HG02885 (cell line): ENCODE measurements around the gene OR9A2.

ENCODE experiments used
- ATAC-seq: cut with Tn5 transposase; IDR thresholded peaks from one replicate; pipeline ENCODE4 v1.9.1; 2021; ENCODE audit warnings: mild to moderate bottlenecking; ENCODE audit not compliant: unreplicated experiment, poor library complexity

OR9A2 gene

GRCh38 chr7:143027032-143027431 lies at the start of gene OR9A2:
TSS of gene OR9A2 (minus strand) at chr7:143027132. CDS start at chr7:143027132, 0 bp downstream.
- ATAC-seq: no peak

GRCh38 chr7:143074141-143074540 lies 47.2 kb upstream of the OR9A2 start:
- no peak for ATAC-seq

DNA sequence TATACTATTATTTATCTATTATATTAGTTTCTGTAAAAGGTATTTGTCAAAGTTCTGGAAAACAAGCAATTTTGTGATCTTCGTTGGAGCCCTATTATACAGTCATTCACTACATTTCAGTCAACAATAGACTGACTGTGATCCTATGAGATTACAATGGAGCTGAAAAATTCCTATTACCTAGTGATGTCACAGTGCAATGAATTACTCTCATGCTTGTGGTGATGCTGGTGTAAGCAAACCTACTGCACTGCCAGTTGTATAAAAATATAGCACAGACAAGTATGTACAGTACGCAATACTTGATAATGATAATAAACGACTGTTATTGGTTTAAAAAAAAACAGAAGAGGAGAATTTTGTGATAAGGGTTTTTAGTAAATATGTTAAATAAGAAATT lies 46.6 kb upstream of the OR9A2 start:
- no peak for ATAC-seq

GRCh38 chr7:143069912-143070500 lies 43.1 kb upstream of the OR9A2 start:
- ATAC-seq: no peak

DNA sequence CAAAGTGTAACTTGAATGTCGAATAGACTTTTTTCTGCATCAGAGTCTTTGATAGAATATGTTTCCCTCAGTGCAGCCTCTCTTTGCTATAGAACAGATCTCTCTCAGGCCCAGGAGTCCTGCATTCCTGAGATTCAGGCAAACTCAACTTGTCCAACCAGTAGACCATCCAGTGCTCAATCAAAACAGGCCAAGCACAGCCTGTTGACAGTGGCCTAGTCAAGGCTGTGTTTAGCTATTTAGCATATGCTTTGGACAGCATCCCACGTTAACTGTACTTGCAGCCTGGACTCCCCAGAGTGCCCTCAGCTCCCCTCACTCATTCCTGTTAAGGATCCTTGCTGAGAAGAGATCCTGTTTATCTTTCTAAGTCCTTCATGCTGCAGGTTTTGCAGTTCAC lies 41.5 kb upstream of the OR9A2 start:
- no peak for ATAC-seq

GRCh38 chr7:143063741-143064140 lies 36.8 kb upstream of the OR9A2 start:
- ATAC-seq: no peak

- no peak for ATAC-seq
Observed at GRCh38 chr7:143055754-143056153, 28.8 kb upstream of the OR9A2 start.

- no peak for ATAC-seq
Observed at GRCh38 chr7:143054621-143055020, 27.7 kb upstream of the OR9A2 start.

DNA sequence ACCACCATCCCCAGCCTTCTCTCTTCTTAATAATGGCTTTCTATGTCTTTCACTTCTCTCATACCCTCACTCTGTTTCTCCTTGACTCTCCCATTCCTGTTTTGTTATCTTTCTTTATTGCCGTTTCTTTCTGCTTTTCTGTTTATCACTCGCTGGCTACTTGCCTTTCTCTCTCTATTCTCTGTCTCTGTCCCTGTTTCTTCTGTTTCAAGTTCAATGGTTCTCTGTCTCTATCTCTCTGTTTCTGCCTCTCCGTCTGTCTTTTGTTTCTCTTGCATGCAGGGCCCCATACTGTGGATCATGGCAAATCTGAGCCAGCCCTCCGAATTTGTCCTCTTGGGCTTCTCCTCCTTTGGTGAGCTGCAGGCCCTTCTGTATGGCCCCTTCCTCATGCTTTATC lies 25.1 kb upstream of the OR9A2 start, which contains the start of gene OR6V1:
OR6V1 (plus strand) TSS at position 301 of the 400 bp plus-strand sequence; CDS start at position 301, 0 bp downstream.
- ATAC-seq: no peak

DNA sequence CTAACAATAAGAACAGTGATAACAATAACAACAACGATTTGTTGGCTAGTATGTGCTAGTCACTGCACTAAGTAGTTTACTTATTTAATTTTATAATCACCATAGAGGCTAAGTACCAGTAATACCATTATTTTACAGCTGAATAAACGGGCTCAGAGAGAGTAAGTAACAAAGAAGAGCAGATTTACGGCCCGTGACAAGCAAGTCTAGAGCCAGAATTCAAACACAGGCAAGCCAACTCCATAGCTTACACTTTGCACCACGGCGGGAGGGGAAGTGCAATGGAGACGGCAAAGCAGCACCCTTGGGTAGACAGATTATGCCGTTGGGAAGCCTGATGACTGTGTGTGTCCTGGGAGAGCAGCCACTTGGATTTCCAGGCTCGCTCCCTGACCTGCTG lies 24.0 kb upstream of the OR9A2 start:
- ATAC-seq: no peak

DNA sequence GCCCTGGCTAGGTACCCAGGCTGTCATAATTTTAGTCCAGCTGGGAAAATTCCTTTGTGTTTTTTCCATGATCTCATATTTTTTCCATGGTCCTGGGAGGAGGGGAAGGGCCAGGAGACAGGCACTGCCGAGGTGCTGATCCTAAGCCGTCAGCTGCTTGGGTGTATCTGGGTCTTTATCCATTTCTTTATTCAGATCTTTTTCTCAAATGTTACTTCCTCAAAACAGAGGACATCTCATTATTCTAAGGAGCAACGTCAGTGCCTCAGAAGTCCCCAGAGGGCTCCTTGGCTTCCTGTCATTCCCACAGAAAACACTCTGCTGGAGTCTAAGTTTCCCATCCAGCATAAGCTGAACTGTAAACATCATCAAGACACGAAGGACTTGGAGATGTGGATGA lies 22.4 kb upstream of the OR9A2 start:
- no peak for ATAC-seq

GRCh38 chr7:143048827-143049226 lies 21.9 kb upstream of the OR9A2 start:
- no peak for ATAC-seq

- no peak for ATAC-seq
Observed at GRCh38 chr7:143047326-143047725, 20.4 kb upstream of the OR9A2 start.

- ATAC-seq: no peak
Observed at GRCh38 chr7:143046426-143046851, 19.5 kb upstream of the OR9A2 start.

- peak; percentile 50 for ATAC-seq
Observed at GRCh38 chr7:143043391-143043790, 16.5 kb upstream of the OR9A2 start.

GRCh38 chr7:143042790-143043271 lies 15.9 kb upstream of the OR9A2 start:
- no peak for ATAC-seq

- no peak for ATAC-seq
Observed at GRCh38 chr7:143042159-143042789, 15.3 kb upstream of the OR9A2 start.

DNA sequence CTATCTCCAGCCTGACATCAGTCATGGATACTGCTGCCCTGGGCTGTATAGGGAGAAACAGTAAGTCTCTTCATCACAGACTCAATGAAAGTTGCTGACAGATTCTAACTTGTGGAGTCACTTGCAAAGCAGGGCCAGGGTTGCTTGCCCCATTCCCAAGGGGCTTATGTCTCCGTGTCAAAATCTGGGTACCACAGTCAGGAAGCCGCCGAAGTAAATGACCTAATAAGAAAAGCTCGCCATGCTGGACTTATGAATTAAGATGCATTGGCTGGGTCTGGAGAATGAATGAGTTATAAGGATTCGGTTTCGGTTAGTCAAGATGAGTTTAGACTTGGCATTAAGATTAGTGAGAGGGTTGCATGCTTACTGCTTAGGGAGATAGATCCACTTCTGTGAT lies 14.4 kb upstream of the OR9A2 start:
- ATAC-seq: no peak

- ATAC-seq: no peak
Observed at GRCh38 chr7:143040209-143040715, 13.3 kb upstream of the OR9A2 start.

GRCh38 chr7:143038635-143039034 lies 11.7 kb upstream of the OR9A2 start:
- ATAC-seq: no peak

DNA sequence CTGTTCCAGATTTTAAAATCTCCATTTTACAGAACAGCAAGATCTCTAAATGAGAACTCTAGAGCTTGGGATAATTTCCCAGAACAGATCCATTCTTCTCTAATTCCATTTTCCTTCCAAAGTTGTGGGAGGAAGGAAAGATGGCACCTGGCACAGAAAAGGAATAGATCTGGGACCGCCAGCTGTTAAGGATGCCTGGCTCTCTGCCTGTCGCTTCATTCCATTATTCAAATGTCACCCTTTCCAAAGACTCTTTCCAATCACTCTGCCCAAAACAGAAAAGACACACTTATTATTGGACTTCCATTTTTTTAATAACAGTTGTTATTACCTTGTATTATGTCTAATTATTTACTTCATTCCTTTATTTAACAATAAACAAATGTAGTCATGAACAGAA lies 751 bp upstream of the OR9A2 start:
- ATAC-seq: no peak

DNA sequence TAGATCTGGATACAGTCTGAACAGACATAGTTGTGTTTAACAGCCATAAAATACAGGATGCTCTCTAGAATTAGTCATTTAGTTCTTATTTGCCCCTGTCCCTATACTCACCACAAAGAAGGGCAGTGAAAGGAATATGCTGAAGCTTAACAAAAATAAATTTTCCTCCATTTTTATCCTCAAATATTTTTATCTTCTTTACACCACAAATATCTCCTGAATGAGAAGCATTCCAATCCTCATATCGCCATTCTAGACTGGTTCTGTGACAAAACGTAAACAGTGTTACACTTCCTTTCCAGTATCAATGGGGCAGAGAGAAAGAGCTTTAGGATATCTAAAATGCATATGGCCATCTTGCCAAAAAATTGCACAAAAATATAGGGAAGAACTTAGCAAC lies 1.6 kb downstream of the OR9A2 start:
- no peak for ATAC-seq
